GM23338 (cell line): ENCODE measurements around the gene LRP1B. TPM values are rescaled to one million over a fixed set of nuclear protein-coding genes. Genes with fewer than 3 reads are reported as not detected.

ENCODE experiments used
- ATAC-seq: fragments of 200-7000 bp; cut with Tn5 transposase; 3 replicates; pipeline ENCODE4 v1.9.1; 2020
- DNase-seq: peaks from one replicate; pipeline ENCODE4 v3.0.0-alpha.2; 2015; ENCODE audit warnings: low spot score
- H2AFZ ChIP-seq: fragments of 200-600 bp; sonication (generic); 2 replicates; pipeline ENCODE4 v1.8.0; 2016; ENCODE audit warnings: antibody characterized with exemption, mild to moderate bottlenecking, moderate library complexity
- H3F3A ChIP-seq: fragments of 200-600 bp; sonication (generic); replicated peaks from 2 replicates; pipeline ENCODE4 v1.8.0; 2017; ENCODE audit warnings: antibody characterized with exemption, mixed run types, low read depth
- H3K27ac ChIP-seq: fragments of 200-600 bp; sonication (generic); 2 replicates; pipeline ENCODE4 v1.6.1; 2016; ENCODE audit warnings: low read depth
- H3K27me3 ChIP-seq: fragments of 200-600 bp; sonication (generic); 2 replicates; pipeline ENCODE4 v1.8.0; 2016; ENCODE audit warnings: mild to moderate bottlenecking, mixed run types, moderate library complexity; ENCODE audit not compliant: insufficient read depth
- H3K36me3 ChIP-seq: fragments of 200-600 bp; sonication (generic); 2 replicates; pipeline ENCODE4 v1.8.0; 2016; ENCODE audit warnings: mild to moderate bottlenecking; ENCODE audit not compliant: insufficient read depth
- H3K4me1 ChIP-seq: fragments of 200-600 bp; sonication (generic); 2 replicates; pipeline ENCODE4 v1.8.0; 2016; ENCODE audit warnings: mild to moderate bottlenecking, moderate library complexity; ENCODE audit not compliant: insufficient read depth
- H3K4me2 ChIP-seq: fragments of 200-600 bp; sonication (generic); 2 replicates; pipeline ENCODE4 v1.7.1; 2017; ENCODE audit warnings: mixed run types
- H3K4me3 ChIP-seq: fragments of 200-600 bp; sonication (generic); 2 replicates; pipeline ENCODE4 v1.6.1; 2016; ENCODE audit warnings: mixed run types
- H3K79me2 ChIP-seq: fragments of 200-600 bp; sonication (generic); replicated peaks from 2 replicates; pipeline ENCODE4 v1.8.0; 2017; ENCODE audit warnings: mild to moderate bottlenecking; ENCODE audit not compliant: insufficient read depth
- H3K9me2 ChIP-seq: fragments of 200-600 bp; sonication (generic); 2 replicates; pipeline ENCODE4 v1.8.0; 2017; ENCODE audit not compliant: insufficient read depth
- H4K20me1 ChIP-seq: fragments of 200-600 bp; sonication (generic); replicated peaks from 2 replicates; pipeline ENCODE4 v1.8.0; 2017; ENCODE audit warnings: mild to moderate bottlenecking; ENCODE audit not compliant: insufficient read depth
- H3K27ac Mint-ChIP-seq: 2 replicates; pipeline ENCODE4 v1.8.0; 2020; ENCODE audit warnings: inconsistent platforms, mild to moderate bottlenecking, moderate library complexity, mixed read lengths
- H3K27me3 Mint-ChIP-seq: 3 replicates; pipeline ENCODE4 v1.8.0; 2022; ENCODE audit warnings: low read depth, mild to moderate bottlenecking, moderate library complexity, mixed read lengths, inconsistent platforms; ENCODE audit not compliant: insufficient read depth, poor library complexity
- H3K36me3 Mint-ChIP-seq: 3 replicates; pipeline ENCODE4 v1.8.0; 2021; ENCODE audit warnings: low read depth, mild to moderate bottlenecking, inconsistent platforms, moderate library complexity, mixed read lengths
- H3K4me1 Mint-ChIP-seq: 3 replicates; pipeline ENCODE4 v1.8.0; 2020; ENCODE audit warnings: mild to moderate bottlenecking, inconsistent platforms, mixed read lengths
- H3K4me3 Mint-ChIP-seq: 3 replicates; pipeline ENCODE4 v1.8.0; 2021; ENCODE audit warnings: moderate library complexity, mild to moderate bottlenecking, inconsistent platforms, mixed read lengths
- H3K9me3 Mint-ChIP-seq: 3 replicates; pipeline ENCODE4 v1.8.0; 2020; ENCODE audit warnings: moderate library complexity, mild to moderate bottlenecking, inconsistent platforms, mixed read lengths
- CREB1 ChIP-seq: fragments of 250-450 bp; sonication (Bioruptor Pico); IDR thresholded peaks from 2 replicates; pipeline ENCODE4 v1.5.0; 2020; ENCODE audit warnings: low read depth, mild to moderate bottlenecking, moderate library complexity
- ETS1 ChIP-seq: IDR thresholded peaks from 2 replicates; pipeline ENCODE4 v1.6.1; 2016; ENCODE audit warnings: antibody characterized with exemption
- EZH2 ChIP-seq: fragments of 200-600 bp; sonication (generic); IDR thresholded peaks from one replicate; pipeline ENCODE4 v1.8.0; 2017; ENCODE audit warnings: antibody characterized with exemption, mild to moderate bottlenecking, low read depth; ENCODE audit not compliant: unreplicated experiment
- EZH2phosphoT487 ChIP-seq: fragments of 200-600 bp; sonication (generic); IDR thresholded peaks from one replicate; pipeline ENCODE4 v1.8.1; 2018; ENCODE audit warnings: antibody characterized with exemption; ENCODE audit not compliant: unreplicated experiment
- JUNB ChIP-seq: IDR thresholded peaks from one replicate; pipeline ENCODE4 v1.6.1; 2016; ENCODE audit warnings: antibody characterized with exemption; ENCODE audit not compliant: unreplicated experiment
- NANOG ChIP-seq: IDR thresholded peaks from 2 replicates; pipeline ENCODE4 v1.6.1; 2016; ENCODE audit warnings: antibody characterized with exemption, borderline replicate concordance
- POLR2AphosphoS5 ChIP-seq: IDR thresholded peaks from 2 replicates; pipeline ENCODE4 v1.6.1; 2016; ENCODE audit warnings: antibody characterized with exemption, low read depth
- STAT1 ChIP-seq: IDR thresholded peaks from one replicate; pipeline ENCODE4 v1.6.1; 2016; ENCODE audit warnings: antibody characterized with exemption; ENCODE audit not compliant: unreplicated experiment
- ZNF331 ChIP-seq: fragments of 250-450 bp; sonication (Bioruptor Pico); IDR thresholded peaks from 2 replicates; pipeline ENCODE4 v1.5.0; 2020; ENCODE audit warnings: low read depth, mild to moderate bottlenecking, moderate library complexity
- polyA plus RNA-seq: library from polyadenylated mRNA; unstranded; fragments of >200 nt; fragmentation: Nextera tagmentation; extraction: Ambion mirVana; gene quantifications from 2 replicates; pipeline ENCODE4 v1.2.1, GENCODE V29; 2016
- total RNA-seq: library from RNA; depleted of rRNA; stranded (reverse); fragments of >200 nt; shearing (Covaris generic); gene quantifications from 2 replicates; pipeline ENCODE4 v1.2.3, GENCODE V29; 2014
- TF ChIP-seq, protein P1 (sequence below): fragments of 250-450 bp; sonication (Bioruptor Pico); IDR thresholded peaks from 2 replicates; pipeline ENCODE4 v1.5.0; 2020; ENCODE audit warnings: mild to moderate bottlenecking, moderate library complexity

Gene LRP1B
- total and polyA plus RNA-seq, 2 experiments from 2014 or later, result 0.15 to 0.97 TPM

- TF ChIP-seq, protein P1, sequence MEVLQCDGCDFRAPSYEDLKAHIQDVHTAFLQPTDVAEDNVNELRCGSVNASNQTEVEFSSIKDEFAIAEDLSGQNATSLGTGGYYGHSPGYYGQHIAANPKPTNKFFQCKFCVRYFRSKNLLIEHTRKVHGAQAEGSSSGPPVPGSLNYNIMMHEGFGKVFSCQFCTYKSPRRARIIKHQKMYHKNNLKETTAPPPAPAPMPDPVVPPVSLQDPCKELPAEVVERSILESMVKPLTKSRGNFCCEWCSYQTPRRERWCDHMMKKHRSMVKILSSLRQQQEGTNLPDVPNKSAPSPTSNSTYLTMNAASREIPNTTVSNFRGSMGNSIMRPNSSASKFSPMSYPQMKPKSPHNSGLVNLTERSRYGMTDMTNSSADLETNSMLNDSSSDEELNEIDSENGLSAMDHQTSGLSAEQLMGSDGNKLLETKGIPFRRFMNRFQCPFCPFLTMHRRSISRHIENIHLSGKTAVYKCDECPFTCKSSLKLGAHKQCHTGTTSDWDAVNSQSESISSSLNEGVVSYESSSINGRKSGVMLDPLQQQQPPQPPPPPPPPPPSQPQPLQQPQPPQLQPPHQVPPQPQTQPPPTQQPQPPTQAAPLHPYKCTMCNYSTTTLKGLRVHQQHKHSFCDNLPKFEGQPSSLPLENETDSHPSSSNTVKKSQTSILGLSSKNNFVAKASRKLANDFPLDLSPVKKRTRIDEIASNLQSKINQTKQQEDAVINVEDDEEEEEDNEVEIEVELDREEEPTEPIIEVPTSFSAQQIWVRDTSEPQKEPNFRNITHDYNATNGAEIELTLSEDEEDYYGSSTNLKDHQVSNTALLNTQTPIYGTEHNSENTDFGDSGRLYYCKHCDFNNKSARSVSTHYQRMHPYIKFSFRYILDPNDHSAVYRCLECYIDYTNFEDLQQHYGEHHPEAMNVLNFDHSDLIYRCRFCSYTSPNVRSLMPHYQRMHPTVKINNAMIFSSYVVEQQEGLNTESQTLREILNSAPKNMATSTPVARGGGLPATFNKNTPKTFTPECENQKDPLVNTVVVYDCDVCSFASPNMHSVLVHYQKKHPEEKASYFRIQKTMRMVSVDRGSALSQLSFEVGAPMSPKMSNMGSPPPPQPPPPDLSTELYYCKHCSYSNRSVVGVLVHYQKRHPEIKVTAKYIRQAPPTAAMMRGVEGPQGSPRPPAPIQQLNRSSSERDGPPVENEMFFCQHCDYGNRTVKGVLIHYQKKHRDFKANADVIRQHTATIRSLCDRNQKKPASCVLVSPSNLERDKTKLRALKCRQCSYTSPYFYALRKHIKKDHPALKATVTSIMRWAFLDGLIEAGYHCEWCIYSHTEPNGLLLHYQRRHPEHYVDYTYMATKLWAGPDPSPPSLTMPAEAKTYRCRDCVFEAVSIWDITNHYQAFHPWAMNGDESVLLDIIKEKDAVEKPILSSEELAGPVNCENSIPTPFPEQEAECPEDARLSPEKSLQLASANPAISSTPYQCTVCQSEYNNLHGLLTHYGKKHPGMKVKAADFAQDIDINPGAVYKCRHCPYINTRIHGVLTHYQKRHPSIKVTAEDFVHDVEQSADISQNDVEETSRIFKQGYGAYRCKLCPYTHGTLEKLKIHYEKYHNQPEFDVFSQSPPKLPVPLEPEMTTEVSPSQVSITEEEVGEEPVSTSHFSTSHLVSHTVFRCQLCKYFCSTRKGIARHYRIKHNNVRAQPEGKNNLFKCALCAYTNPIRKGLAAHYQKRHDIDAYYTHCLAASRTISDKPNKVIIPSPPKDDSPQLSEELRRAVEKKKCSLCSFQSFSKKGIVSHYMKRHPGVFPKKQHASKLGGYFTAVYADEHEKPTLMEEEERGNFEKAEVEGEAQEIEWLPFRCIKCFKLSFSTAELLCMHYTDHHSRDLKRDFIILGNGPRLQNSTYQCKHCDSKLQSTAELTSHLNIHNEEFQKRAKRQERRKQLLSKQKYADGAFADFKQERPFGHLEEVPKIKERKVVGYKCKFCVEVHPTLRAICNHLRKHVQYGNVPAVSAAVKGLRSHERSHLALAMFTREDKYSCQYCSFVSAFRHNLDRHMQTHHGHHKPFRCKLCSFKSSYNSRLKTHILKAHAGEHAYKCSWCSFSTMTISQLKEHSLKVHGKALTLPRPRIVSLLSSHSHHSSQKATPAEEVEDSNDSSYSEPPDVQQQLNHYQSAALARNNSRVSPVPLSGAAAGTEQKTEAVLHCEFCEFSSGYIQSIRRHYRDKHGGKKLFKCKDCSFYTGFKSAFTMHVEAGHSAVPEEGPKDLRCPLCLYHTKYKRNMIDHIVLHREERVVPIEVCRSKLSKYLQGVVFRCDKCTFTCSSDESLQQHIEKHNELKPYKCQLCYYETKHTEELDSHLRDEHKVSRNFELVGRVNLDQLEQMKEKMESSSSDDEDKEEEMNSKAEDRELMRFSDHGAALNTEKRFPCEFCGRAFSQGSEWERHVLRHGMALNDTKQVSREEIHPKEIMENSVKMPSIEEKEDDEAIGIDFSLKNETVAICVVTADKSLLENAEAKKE (CRISPR knock-in tag), result no peak
- TF ChIP-seq JUNB (no peak), ETS1 (no peak), EZH2phosphoT487 (no peak), STAT1 (no peak), CREB1 (CRISPR knock-in tag) (no peak)
Observed at GRCh38 chr2:140601342-140601741, 1529.5 kb downstream of the LRP1B start (continued).

DNA sequence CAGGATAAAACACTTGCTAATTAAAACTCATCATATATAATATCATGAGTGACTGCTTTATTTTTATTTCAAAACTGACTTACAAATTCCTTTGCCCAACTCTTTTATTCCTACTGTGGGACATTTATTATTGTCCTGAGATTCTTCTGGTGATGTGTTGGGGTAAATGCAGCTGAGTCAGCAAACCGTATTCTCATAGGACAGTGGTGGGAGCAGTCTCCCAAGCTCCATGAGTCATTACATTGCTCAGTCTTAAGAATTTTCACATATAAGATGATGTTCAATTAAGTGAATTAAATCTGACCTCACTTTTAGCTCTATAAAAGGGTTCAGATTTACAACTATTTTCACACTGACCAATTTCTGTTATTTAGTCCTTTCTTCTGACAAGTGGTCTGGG lies 1530.7 kb downstream of the LRP1B start:
- Histone ChIP-seq H3F3A (no peaks in the 10 kb centered on the region), H3K27me3 (no peaks in the 10 kb centered on the region), H3K4me2 (no peak overlapping the region), H4K20me1 (no peaks in the 10 kb centered on the region), H3K4me3 (no peak overlapping the region), H3K79me2 (no peaks in the 10 kb centered on the region), H3K9me2 (no peaks in the 10 kb centered on the region), H3K36me3 (no peaks in the 10 kb centered on the region), H3K4me1 (no peaks in the 10 kb centered on the region), H3K27ac (no peak overlapping the region), H2AFZ (no peak overlapping the region)
- no peak overlapping the region for H3K4me3 Mint-ChIP-seq
- no peaks in the 10 kb centered on the region for H3K36me3 Mint-ChIP-seq
- ATAC-seq (no peak), DNase-seq (no peak)
- no peaks in the 10 kb centered on the region for H3K4me1 Mint-ChIP-seq
- no peaks in the 10 kb centered on the region for H3K27me3 Mint-ChIP-seq
- H3K9me3 Mint-ChIP-seq, result no peaks in the 10 kb centered on the region
- no peak overlapping the region; the same call in 1 of the 2 replicates for H3K27ac Mint-ChIP-seq
- TF ChIP-seq EZH2phosphoT487, result no peak
- TF ChIP-seq NANOG, result no peak
- TF ChIP-seq POLR2AphosphoS5, result no peak
- TF ChIP-seq, protein P1 (CRISPR knock-in tag), result no peak
- no peak for TF ChIP-seq EZH2
- no peak for TF ChIP-seq ZNF331 (CRISPR knock-in tag)
